EL (cell line): Measurements from ENCODE around the gene DOCK10.
A peak's percentile ranks its signal among the peaks of the same experiment; 100 is the strongest.

Experiments used
- DNase-seq: peaks from one replicate; pipeline ENCODE4 v3.0.0-alpha.2; 2016

Gene DOCK10

DNA sequence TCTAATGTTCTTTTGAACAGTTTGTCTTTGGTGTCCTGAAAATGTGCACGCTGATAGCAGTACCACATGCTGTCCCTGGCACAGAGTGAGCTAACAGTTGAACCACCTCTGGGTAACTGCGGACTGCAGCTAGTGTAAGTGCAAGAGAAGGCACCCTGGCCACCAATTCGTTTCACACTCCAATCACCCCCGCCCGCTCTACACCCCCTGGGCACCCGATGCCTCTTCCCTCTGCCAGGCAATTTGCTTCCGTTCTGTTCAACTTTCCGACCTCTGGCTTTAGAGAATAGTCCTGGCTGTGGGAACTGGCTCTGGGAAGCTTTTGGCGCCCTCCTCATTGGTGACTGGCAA, 1.4 kb downstream of the DOCK10 start:
- no peak for DNase-seq

DNA sequence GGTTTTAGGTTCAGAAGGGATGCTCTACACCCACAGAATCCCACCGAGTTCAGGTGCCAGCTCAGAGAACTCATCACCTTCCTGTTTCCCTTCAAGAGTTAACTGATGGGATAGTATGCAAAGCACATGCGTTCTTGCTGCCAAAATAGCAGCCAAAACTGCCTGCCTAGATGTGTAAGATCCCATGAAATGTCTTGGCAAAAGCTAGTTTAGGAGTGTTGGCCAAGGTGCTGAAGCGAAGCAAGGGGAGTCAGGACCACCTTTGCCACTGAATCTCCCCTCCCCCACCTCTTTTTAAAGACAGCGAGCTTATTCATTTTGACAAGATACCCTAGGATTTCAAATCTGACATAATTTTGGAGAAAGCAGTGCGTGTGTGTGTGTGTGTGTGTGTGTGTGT, 2.1 kb downstream of the DOCK10 start:
- DNase-seq = no peak

GRCh38 chr2:225038231-225038523, 4.1 kb downstream of the DOCK10 start:
- no peak for DNase-seq

DNA sequence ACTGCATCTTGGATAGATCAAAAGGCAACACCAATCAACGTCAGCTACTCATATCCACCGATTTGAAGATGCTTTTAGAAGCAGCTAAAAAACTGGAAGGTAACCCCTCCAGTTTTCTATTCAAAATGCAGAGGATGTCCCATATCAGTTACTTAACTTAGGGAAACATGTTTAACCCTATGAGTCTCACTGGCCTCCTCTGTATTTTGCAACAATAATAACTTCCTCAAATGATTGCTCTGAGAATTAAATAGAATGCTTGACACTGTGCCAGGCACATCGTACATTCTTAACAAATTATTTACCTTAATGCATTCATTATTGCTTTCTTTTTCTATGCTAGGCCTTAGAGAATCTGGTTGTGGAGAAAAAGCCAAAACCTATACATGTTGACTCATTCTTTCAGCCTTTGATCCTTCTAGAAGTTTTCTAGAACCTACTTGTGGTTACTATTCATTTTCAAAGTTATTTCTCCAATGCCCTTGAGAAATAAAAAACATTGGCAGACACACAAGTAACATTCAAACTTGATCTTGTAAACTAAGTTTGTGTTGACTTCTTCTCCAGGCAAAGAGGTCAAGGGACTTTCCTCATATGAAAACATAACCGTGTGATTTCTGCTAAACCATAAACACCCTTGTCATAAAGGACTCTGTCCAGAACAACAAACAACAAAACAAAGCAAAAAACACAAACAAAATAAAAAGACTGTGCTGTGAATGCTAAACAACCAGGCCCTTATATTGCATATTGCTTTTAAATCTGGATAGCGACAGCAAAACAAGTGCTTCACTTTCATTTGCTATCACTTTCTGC, 4.6 kb downstream of the DOCK10 start:
- no peak for DNase-seq

DNA sequence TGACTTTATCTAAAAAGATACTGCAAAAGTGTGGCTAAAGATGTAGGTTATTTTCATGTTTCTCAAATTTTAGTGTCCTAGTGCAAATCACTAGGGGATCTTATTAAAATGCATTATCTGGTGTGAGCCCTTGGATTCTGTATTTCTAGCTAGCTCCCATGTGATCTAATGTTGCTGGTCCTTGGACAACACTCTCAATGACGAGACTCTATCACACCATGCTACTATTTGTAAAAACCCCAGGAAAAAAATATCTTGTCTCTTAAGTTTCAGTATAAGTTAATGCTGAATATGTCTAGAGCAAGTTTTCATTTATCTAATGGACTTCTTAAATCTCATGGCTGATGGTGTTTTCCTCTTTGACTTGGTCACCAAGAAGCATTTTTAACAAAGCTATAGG, 5.8 kb downstream of the DOCK10 start:
- no peak for DNase-seq

DNA sequence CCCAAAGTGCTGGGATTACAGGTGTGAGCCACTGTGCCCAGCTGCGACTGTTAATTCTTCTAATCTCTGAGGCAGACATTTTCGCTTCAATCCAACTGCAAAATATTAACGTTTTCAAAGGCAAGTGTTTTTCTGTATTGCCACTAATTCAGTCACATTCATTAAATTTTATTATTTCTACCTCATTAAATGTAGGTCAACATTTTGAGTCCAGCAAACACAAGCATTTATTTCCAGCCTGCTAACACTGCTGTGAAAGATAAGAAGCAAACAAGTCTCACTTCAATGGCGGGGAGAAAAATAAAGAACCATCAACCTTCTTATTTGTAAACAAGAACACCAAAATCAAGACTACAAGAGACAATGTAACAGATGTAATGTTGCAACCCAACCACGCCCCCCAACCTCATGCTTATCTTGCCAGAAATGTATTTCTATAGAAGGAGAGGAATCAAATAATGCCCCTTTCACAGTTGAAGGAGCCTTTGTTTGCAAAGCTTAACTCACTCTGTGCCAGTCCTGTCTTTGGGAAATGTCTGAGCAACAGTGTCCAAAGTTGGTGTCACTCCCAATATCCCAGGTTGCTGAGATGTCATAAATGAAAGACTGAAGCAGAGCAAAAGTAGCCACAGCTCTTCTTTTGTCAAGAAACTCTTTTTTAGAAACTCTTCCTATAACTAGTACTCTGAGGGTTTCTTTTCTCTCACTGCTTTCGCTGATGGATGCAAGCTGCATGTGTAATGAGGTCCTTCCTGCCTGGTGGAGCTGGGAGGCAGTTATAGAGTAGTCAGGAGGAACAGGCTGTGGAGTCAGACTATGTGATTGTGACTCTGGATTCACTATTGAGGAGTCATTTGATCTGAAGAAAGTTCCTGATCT, 8.6 kb downstream of the DOCK10 start:
- no peak for DNase-seq

DNA sequence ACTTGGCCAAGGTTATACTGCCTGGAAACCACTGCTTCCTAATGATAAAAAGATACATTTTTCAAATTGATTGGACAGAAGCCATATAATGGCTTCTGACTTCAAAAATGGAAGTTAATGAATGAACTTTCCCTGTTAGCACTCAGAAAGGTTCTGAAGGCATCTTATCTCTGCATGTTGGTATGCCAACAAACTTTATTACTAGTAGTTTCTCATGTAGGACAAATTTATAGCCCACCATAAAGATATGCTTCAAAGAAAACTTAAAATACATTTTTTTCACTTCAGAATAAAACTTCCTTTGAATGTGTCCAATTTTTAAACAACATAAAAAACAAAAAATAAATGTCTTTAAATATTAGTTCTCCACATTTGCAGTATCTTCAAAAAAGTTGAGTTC, 10.0 kb downstream of the DOCK10 start:
- no peak for DNase-seq

DNA sequence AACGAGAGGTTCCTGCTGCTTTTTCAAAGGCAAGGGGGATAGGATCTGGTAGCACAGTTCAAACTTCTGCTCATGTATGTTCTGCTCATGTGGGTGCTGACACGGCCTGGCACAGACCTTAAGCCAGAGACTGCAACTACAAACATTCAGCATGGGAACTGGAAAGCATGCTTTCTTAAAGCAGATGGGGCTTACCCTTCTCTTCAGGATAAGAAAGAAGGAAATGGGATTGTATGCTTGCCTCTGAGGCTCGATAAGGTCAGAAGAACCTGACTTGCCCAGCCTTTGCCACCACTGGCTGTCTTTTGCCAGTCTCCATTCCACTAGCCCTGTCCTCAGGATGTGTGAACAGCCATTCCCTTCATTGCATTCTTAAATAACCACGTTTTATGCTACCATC, 10.7 kb downstream of the DOCK10 start:
- DNase-seq = no peak

- DNase-seq = no peak
Observed at GRCh38 chr2:225030893-225031292, 11.4 kb downstream of the DOCK10 start.

- no peak for DNase-seq
Observed at GRCh38 chr2:225030203-225030602, 12.1 kb downstream of the DOCK10 start.

DNA sequence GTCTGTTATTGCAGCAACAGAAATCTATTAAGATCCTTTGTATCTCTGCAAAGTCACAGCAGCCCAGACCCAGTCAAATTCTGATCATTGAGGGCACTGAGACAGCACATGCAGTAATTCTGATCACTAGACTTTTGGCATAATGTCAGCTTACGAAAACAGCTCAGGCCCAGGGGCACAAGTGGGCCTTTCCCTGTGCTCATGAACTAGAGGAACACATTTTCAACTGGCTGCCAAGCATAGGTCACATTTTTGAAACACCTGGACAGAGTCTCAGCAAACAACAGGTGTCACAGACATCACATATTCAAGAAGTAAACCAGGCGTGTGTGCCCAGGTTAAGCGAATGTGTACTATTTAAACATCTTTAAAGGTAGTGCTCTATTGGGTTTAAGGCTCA, 13.7 kb downstream of the DOCK10 start:
- DNase-seq = no peak

DNA sequence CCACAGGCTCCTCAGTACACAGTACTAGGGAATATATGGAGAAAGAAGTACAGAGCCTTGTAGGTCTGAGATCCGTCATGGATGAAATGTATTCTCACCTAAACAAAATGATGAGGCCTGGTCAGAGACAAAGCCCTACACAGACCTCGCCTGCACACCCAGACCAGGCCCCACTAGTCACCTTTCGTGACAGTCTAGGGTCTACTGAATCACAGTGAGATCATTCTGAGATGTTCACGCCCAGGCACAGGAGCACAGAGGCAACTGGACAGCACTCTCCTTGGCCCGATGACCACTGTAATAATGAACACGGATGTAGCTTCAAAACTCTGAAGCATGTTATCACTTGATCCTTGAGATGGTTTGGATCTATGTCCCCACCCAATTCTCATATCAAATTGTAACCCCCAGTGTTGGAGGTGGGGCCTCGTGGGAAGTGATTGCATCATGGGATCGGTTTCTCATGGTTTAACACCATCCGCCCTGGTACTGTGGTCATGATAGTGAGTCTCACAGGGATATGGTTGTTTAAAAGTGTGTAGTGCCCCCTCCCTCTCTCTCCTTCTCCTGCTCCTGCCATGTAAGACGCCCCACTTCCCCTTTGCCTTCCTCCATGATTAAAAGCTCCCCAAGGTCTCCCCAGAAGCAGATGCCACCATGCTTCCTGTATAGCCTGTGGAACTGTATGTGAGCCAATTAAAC, 15.1 kb downstream of the DOCK10 start:
- DNase-seq = no peak

DNA sequence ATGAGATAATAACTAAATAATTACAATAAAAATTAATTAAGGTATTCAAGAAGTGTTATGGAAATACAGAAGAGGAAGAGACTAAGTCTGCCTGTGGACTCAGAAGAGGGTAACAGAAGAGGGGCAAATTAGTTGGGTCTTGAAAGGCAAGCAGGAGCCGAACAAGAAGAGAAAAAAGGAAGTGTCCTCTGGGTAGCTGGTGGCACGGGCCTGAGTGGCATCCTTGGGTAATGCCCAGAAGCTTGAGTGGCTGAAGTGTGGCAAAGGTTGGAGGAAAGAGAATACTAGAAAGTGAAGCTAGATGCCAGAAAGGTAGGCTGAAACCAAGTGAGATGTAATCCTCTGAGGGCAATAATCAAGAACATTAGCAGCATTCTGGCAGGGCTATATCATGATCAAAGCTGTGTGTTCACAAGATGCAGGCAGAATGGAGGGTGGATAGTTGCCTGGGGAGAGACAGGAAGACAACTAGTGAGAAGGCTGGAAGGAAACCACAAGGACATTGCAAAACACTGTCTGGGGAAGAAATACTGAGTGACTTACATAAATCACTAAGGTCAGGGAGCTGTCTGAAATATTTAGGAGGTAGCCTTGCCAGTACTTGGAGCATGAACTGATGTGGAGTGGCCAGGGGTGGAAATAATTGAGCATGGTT, 16.2 kb downstream of the DOCK10 start:
- peak; percentile 85 for DNase-seq

DNA sequence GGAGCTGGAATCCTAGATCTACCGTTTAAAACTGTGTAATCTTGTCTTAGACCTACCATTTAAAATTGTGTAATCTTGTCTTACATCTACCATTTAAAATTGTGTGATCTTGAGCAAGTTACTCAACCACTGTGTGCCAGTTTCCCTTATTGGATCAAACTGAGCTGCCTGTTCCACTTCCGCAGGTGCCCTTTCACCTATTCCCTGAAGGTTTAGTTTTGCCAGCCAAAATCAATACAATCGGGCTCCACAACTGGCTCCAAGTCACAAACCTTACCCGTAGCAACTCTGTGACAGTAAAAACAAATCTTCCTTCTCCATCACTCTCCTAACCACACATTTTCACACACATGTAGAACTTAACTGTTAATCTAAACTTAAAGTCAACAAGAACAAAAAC, 20.1 kb downstream of the DOCK10 start:
- DNase-seq = no peak

DNA sequence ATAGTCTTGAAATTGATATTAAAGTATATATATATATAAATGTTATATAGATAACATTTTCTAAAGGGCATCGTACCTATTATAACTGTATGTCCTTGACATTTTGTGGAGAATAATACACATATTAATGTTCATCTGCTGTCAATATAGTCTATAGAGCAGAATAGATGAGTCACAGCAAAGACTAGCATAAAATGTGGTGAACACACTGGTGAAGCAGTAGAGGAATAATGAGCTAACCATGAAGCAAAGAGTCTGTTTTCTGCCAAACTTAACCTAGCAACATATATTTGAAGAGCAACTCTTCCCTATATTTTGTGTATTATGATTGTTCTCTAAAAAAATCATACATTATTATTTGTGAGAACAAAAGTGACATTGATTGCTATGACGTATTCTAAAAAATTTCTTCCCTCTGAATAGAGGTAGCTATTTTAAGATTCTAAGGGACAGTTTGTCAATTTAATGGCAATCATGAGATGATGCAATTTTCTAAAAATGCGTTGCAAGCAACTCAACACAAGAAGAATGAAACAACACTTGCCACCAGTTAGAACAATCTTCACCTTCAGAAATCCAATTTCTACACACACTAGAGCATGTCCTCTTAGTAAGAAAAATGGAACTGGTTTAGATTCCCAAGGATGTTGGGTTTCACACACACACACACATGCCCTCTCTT, 22.0 kb downstream of the DOCK10 start:
- no peak for DNase-seq

DNA sequence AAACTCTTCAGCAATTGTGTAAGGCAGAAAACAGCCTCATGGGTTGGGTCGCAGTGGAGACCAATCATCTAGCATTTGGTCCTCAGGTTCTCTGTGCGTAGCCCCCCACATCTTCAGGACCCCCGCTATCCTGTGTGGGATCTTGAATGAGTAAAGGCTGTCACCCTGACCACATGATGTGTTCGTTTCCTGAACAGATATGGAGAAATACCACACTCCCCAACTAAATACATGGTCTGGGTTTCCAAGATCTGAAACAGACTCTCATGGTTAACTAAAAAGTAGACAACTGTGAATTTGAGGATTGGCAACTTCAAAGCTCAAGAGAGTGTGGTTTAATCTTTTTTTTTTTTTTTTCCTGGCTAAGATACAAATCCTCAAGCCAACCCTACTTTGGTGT, 23.2 kb downstream of the DOCK10 start:
- DNase-seq = no peak

GRCh38 chr2:225017713-225018112, 24.6 kb downstream of the DOCK10 start:
- no peak for DNase-seq

DNA sequence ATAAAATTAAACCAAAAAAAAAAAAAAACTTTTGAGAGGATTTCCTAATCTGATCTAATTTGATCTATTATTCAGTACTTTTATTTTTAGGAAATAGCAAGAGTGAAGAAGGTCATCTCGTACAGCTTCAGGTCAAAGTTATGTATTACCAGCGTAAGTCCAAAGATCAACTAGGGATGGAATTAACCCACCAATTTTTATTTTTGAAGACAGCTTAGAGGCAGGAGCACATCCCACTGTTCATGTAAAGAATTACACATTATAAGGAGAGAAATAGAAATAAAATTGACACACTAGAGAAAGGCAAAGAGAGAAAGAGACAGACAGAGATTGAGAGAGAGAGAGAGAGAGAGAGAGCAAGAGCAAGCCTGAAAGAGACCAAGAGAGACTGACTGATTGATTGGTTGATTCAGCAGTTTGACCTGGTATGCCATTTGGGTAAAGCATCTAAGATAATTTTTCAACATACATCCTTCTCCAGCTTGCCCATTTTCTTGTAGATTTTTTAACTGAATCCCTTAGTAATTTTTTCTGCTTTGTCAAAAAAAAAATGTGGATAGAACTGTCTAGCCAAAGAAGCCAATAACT, 25.1 kb downstream of the DOCK10 start:
- DNase-seq = no peak

DNA sequence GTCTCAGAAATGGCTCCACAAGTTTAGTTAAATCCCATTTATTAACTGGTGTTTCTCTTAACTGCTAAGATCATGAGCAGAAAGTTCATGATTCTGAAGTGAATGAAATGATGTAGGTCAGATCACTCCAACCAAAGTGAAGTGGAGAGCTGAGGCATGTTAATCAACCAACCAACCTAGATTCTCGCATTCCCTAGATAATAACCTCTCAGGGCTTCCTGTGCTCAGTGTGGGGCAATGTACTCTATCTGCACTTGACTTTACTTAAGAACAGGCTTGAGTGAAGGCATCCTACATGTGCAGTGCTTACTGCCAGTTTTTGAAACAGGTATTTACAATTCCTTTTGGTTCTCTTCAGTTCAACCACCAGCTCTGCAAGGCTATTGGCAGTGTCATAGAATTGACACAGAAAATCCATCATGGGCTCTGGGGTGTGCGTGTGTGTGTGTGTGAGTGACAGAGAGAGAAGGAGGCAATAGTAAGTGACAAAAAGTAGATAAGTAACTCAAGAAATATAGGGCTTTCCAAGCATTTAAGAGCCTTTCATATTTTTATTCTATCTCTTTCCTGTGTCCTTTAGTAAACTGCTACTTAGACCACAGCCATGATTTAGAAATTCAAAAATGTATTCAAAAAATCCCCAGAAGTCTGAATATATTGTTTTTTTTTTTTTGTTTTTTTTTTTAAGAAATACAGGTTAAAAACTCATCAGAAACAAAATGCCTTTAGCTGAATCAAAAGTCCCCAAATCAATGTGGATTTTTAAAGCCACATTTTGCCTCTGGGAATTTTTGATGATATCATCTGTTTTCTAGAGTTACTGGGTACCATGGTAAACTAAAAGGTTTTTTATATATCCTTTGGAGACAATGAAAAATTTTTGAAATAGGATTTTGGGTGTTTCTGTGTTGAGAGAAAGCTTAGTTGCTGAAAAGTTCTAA, 28.6 kb downstream of the DOCK10 start:
- no peak for DNase-seq

DNA sequence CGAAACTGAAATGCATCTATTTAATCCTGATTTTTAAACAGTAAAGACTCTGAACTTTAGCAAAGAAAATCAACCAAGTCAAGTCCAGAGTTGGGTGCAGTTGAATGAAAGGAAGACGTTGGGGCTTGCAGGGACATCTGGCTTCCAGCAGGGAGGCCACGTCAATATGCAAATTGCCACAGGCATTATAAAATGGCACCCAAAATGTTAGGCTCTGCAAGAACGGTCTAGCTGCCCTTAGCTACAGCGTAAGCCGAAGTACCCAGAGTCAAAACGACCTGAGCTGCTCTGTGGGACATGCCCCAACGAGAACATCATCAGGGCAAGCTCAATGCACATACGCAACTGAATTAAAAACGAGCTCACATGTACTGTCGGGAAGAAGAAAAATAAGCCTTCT, 30.7 kb downstream of the DOCK10 start:
- no peak for DNase-seq

- DNase-seq = peak; percentile 84
Observed at GRCh38 chr2:225010804-225011203, 31.5 kb downstream of the DOCK10 start.
